ENCODE results near the gene FAM83C.

The FAM83C gene

DNA sequence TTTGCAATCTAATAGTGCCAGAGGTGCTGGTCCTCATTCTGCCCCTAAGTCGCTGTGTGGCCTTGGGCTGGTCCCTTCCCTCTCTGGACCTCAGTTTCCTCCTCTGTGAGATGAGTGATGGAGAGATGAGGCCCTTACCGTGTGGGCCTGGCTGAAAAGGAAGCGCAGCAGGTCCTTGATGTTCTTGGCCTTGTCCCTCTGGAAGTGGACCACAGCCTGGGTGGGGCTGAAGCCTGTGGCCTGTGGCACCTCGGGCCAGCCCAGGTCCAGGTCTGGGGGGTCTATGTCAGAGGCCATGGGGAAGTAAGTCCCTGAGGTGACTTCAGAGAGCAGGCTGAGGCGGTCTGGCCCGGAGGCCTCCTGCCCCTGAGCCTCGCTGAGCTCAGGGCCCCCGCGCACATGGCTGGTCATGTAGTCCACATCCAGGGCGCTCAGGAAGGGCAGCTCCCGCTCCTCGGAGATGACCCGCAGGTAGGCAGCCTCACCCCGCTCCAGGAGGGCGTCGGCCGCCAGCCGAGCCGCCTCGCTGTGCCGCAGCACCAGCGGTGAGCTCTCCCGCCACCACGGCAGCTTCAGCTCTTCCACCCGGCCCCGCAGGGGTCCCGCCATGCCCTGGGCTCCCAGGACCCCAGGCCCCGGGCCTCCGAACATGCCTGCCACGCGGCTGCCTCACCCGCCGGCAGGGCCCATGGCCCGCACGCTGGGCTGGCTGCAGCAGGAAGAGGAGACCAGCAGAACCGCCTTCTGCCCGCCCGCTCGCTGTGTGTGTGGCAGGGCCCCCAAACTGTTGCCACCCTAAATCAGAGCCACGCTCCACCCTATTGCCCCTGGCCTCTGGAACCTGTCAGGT, at the start of gene FAM83C:
Gene FAM83C, minus strand, starts transcription at position 772 of the 850 bp plus-strand sequence. Its CDS starts 121 bp downstream, at position 651.
- DNase-seq (ENCODE audit: low spot score): no peak

DNA sequence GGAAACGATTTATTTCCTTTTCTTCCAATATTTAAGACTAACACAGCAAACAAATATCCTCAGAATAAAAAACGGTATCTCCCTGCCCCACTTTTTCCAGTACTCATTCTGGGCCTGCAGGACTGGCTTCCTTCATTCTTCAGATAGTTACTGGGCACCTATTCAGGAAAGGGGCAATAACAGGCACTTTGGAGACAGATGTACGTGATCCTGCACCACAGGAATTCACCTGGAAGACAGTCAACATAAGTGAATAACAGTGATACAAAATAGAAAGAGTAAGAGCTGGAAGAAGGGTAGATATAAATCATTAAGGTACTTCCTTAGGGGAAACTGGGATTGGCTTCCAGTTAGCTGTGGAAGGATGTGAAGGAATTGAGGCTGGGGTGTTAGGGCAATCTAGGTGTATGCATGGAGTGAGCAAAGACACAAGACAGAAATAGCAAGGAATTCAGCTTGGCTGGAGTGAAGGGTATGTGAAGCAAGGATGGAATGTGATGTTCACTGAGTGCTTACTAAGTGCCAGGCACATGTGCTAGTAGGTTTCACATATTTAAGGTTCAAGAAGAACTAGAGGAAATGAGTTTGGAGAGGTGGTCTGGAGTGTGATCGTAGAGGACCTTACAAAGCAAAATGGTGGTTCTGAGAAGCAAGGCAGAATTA, 49.3 kb upstream of the FAM83C start:
- peak; percentile 18 for DNase-seq (ENCODE audit: low spot score)

DNA sequence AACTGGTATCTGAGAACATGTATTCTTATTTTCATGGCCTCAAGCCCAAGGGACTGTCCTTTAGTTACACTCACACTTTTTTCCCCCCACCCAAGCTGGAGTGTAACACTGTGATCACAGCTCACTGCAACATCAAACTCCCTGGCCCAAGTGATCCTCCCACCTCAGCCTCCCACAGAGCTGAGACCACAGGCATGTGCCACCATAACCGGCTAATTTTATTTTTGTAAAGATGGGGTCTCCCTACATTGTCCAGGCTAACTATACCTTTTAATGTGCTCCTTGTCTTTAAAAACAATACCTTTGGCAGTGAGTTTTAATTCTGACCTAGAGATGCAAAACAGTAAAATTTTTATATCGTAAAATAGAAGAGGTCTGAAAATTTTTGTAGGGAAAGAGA, 48.2 kb upstream of the FAM83C start:
- DNase-seq (ENCODE audit: low spot score): no peak

DNA sequence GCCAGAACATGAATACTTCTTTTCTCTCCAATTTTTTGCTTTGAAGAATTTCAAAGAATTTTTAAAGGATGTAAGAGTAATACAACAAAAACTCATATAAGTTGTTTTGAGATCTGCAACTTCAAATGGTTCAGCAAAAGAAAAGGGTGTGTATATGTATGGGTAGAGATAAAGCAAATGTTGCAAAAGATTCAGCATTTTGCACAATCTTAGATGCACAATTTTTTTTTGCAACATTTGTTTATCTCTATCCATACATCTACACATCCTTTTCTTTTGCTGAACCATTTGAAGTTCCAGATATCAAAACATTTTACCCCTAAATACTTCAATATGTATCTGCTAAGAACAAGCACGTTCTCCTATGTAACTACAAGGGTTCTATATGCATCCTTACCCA, 47.4 kb upstream of the FAM83C start:
- no peak for DNase-seq (ENCODE audit: low spot score)

DNA sequence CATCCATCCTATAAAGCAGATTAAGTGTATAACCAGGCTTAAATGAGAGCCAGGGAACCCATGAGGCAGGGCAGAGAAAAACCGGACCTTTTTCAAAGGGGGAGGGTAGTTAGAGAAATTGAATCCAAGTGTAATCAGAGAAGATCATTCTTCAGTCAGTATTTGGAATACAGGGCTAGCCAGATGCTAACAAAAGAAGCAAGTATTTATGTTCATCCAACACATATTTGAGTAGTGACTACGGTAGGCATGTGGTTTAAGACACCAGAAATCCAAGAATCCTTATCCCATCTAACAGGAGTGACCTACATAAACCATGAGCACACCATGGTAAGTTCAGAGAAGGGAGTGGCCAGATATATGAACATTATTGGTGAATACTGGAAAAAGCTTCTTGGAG, 46.8 kb upstream of the FAM83C start:
- DNase-seq (ENCODE audit: low spot score): peak; percentile 78

DNA sequence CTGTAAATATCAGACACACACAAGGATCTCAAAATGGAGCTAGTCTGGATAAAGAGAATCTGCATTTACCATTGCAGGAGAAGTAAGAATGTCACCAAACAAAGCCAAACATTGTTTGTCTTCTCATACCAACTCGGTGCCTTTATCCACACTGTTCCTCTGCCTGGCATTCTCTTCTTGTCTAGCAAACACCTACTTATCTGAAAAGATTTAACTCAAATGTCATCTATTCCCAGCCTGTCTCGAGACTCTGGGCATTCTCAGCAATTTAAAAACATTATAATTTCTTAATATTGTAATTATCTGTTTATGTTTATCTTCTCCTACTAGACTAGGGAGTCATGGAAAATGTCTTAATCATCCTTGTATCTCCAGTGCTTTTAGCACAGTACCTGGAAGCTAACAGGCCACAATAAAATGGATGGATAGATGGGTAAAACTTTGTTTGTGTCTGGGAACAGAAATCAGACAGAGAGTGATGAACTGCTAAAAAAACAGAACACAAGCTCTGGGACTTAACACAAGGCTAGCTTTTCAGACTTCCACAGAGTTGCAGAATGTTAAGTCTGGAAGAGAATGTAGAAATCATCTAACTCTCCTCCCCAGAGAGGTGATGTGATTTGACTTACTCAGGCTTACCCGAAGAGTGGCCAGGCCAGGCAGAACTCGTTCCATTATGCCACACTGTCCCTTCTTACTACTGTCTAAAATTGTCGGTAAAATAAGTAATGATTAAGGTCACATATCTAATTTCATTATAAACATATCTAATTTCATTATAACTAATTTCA, 42.3 kb upstream of the FAM83C start:
- DNase-seq (ENCODE audit: low spot score): no peak

DNA sequence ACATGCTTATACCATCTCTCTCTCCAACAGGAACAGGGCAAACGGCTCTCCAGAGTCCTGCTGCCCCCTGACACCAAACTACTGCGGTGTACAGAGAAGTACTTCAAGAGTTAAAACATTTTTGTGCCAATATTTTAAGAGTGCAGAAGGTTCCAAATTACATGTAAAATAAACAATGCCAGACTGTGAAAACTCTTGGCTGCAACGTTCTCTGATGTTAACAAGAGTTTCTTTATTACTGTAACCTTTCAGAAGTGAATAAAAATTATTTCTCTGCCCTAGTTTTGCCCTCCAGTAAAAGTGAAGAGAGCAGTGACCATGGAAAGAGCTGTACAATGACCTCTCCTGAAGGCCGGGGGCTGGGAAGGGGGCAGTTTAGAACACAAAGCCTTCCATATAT, 41.4 kb upstream of the FAM83C start:
- DNase-seq (ENCODE audit: low spot score): no peak

DNA sequence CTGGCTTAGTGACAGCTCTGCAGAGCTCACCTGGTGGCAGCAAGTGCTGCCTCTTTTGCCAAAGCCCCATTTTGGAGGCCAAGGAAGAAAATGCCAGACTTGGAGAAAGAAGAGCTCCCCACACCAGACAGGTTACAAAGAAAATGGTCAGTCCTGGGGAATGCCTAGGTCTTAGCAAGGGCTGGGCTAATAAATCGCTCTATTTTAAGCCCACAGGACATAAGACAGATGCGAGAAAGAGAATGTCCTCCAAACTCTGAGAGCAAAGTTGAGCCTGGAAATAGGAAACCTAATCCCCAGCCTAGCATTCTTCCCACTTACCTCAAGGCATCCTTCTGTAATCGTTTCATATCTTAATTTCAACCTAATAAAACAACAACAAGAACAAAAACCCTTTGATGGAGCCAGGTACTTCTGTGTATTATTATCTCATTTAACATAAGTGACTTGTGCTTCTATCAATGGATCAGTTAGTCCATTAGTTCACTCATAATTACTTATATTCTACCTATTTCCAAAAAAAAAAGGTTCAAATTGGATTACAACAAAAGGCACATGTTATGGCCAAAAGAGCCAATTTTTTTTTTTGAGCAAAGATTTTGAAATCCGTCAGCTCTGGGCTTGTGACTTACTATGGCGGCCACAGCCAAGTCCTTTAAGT, 40.4 kb upstream of the FAM83C start:
- DNase-seq (ENCODE audit: low spot score): no peak

- DNase-seq (ENCODE audit: low spot score): peak; percentile 63
These were observed 37.4 kb upstream of the FAM83C start for GRCh38 chr20:35329435-35330139.

DNA sequence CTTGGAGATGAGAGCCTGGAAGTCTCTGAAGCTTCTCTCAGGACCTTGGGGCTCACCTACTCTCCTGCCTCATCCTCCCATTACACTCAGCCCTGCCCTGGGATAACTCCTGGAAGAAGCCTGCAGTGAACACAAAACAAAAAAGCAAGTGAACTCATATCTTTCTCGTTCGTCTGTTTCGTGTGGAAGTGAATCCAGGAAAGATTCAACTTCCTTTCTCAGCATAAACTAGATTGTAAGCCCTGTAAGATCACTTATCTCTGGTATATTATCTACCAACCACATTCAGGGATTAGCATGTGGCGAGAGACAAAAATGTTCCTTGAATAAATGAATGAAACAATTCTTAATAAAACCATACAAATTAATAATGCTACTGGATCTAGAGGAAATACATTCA, 36.5 kb upstream of the FAM83C start:
- DNase-seq (ENCODE audit: low spot score): no peak

GRCh38 chr20:35328095-35328685, 36.0 kb upstream of the FAM83C start:
- DNase-seq (ENCODE audit: low spot score): no peak

GRCh38 chr20:35327074-35327976, 35.1 kb upstream of the FAM83C start:
- DNase-seq (ENCODE audit: low spot score): no peak

- no peak for DNase-seq (ENCODE audit: low spot score)
These were observed 34.5 kb upstream of the FAM83C start for GRCh38 chr20:35326740-35327073.

DNA sequence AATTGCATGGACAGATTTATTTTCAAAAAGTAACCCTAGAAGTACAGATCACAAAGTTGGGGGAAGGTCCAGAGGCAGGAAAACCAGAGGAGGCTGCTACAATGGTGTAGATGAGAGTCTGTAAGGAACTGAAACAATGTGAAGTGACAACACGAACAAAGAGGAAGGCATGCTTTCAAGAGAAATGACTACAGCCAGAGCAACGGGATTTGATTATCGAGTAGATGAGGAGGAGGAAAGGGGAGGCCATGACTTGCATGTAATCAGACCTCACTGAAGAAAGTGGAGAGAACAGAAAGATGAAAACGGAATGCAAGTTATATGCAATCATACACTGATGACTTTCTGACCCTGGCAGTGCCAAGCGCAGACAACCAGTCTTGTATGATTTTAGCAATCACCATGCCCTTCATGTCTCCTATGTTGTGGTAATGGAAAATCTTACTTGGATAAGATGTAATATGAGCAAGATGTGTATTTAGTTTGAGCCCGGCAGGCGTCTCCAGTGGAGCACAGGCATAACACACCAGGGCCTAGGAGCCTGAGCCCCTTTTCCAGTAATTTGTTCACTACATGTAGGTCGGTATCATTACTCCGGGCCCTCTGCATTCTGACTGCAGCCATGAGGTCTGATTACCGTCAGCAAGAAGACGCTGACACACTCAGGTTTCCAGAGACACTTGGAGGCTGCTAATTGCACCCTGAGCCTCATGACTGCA, 34.0 kb upstream of the FAM83C start:
- DNase-seq (ENCODE audit: low spot score): no peak

GRCh38 chr20:35325401-35325800, 33.2 kb upstream of the FAM83C start:
- no peak for DNase-seq (ENCODE audit: low spot score)

GRCh38 chr20:35320396-35321126, 28.3 kb upstream of the FAM83C start:
- DNase-seq (ENCODE audit: low spot score): peak; percentile 74

GRCh38 chr20:35319871-35320197, 27.6 kb upstream of the FAM83C start:
- peak; percentile 63 for DNase-seq (ENCODE audit: low spot score)

DNA sequence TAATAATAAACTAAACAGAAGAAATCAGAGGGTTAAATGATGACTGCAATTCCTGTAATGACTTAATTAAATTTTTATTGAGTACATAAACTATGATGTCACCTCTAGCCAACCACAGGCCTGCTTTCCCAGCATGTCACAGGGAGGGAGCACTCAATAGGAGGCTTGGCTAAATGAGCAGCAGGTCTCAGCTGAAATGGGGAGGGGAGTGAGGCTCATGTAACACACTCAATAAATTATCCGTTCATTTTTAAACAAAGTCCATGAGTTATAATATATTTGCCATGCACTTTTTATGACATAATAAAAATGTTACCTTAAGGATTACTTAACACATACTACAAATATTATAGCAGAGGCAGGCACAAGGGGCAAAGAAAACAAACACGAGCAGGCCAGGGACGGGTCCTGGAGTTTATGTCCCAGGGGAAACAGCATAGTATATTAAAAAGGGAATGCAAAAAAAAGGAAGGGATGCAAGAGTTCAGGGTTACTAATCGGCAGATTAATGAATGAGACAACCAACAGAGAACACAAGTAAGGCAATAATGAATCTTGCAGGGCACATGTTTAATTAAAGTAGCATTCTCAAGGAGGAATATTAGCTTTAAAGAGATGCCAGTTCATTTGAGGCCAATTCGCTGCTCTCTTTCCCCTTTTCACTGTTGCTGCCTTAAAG, 27.1 kb upstream of the FAM83C start:
- DNase-seq (ENCODE audit: low spot score): no peak
